ENCODE data around the gene COLEC12.

DNA sequence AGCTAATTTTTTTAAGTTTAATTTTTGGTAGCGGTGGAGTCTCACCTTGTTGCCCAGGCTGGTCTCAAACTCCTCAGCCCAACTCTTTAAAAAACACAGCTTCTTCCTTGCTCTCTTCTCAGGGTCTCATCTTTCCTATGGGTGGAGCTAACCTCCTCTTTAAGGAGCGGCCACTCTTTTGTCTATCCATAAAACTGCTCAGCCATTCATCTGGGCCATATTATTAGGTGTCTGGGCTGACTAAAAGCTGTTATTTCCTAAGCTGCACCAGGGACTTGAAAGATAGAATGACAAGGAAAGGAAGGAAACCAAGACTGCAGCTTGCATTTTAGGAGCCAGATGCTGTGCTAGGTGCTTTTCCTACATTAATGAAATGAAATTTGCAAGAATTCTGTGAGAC is 196.9 kb downstream of the COLEC12 start:
- TF ChIP-seq POLR2A (IDR thresholded peaks at IDR 0.05; ENCODE audit: low read length), result no peak
- no peak for TF ChIP-seq GATA1 (IDR thresholded peaks at IDR 0.05; ENCODE audit: low read depth, low read length)
